ENCODE results near the gene URGCP.

GRCh38 chr7:43895847-43896415 is 10.5 kb downstream of the URGCP start:
- TF ChIP-seq CTCF (IDR thresholded peaks at IDR 0.05) (no peak), POLR2A (IDR thresholded peaks at IDR 0.05) (no peak)
